G401 (cell line): ENCODE results near the gene PCDHA12. TPM values are rescaled to one million over a fixed set of nuclear protein-coding genes. Genes with fewer than 3 reads are reported as not detected.
"Not testable (repeated sequence)": the region's sequence is repeated elsewhere in the genome, so short reads cannot be mapped to it uniquely, and the experiment has no call there.

Source experiments
- DNase-seq: peaks from one replicate; pipeline ENCODE4 v3.0.0-alpha.2; 2015; ENCODE audit warnings: low spot score
- in situ Hi-C: cut with HindIII; loops from 2 replicates; pipeline ENCODE4 v1.10.0; 2016; ENCODE audit warnings: low sequenced_read_pairs, mixed read lengths
- total RNA-seq: library from RNA; depleted of rRNA; stranded (reverse); fragments of >200 nt; shearing (Covaris generic); gene quantifications from 2 replicates; pipeline ENCODE4 v1.2.3, GENCODE V29; 2014; rRNA removed

The PCDHA12 gene, protein sequence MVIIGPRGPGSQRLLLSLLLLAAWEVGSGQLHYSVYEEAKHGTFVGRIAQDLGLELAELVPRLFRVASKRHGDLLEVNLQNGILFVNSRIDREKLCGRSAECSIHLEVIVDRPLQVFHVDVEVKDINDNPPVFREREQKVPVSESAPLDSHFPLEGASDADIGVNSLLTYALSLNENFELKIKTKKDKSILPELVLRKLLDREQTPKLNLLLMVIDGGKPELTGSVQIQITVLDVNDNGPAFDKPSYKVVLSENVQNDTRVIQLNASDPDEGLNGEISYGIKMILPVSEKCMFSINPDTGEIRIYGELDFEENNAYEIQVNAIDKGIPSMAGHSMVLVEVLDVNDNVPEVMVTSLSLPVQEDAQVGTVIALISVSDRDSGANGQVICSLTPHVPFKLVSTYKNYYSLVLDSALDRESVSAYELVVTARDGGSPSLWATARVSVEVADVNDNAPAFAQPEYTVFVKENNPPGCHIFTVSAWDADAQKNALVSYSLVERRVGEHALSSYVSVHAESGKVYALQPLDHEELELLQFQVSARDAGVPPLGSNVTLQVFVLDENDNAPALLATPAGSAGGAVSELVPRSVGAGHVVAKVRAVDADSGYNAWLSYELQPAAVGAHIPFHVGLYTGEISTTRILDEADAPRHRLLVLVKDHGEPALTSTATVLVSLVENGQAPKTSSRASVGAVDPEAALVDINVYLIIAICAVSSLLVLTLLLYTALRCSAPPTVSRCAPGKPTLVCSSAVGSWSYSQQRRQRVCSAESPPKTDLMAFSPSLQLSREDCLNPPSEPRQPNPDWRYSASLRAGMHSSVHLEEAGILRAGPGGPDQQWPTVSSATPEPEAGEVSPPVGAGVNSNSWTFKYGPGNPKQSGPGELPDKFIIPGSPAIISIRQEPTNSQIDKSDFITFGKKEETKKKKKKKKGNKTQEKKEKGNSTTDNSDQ
- 3.0 and 8.2 TPM in 2 replicates for total RNA-seq

DNA sequence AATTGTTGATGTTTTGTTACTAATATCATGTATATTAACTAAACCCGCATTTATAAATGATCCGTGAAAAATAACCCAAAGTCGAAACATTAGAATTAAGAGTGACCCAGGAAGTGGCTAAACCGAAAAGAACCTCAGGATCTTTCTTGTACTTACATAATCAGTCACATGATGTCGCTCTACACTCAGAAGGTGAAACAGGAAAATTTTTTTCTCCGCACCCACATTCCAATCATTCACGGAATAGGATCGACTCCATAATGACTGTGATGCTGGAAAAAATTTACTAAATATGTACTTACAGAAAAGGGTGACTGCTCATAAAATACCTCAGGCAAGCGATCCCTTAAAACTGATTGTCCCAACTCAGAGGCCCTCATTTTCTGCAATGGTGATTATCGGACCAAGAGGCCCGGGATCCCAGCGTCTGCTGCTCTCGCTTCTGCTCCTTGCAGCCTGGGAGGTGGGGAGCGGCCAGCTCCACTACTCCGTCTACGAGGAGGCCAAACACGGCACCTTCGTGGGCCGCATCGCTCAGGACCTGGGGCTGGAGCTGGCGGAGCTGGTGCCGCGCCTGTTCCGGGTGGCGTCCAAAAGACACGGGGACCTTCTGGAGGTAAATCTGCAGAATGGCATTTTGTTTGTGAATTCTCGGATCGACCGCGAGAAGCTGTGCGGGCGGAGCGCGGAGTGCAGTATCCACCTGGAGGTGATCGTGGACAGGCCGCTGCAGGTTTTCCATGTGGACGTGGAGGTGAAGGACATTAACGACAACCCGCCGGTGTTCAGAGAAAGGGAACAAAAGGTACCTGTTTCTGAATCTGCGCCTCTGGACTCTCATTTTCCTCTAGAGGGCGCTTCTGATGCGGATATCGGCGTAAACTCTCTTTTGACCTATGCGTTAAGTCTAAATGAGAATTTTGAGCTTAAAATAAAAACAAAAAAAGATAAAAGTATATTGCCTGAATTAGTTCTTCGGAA, at the start of gene PCDHA12:
PCDHA12 (plus strand) TSS at position 224 of the 981 bp plus-strand sequence; CDS start at position 389, 165 bp downstream.
- peak; percentile 66 for DNase-seq
- in situ Hi-C loops = no loop called here

DNA sequence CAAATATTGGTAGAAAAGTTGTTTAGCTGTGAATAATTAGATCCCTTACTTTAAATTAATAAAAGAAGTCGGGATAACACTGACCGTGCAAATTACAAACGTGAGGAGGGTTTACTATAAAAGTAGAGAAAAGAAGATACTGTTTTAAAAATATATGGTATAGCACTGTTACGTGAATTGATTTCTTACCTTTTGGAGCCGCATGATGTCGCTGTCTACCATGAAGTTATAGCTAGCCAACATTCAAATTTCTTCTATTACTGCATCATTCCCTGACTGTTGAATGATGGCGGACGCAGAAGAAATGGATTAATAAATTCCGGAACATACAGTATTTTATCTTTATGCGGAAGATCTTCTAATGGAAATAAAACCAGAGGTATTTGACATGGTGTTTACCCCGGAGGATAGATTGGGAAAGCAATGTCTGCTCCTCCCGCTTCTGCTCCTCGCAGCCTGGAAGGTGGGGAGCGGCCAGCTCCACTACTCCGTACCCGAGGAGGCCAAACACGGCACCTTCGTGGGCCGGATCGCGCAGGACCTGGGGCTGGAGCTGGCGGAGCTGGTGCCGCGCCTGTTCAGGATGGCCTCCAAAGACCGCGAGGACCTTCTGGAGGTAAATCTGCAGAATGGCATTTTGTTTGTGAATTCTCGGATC, 47.3 kb upstream of the PCDHA12 start, which contains the start of gene PCDHA6:
PCDHA6 (plus strand) TSS at position 257 of the 658 bp plus-strand sequence; CDS start at position 389, 132 bp downstream.
- DNase-seq = peak; percentile 27
- in situ Hi-C loops = no loop called here

DNA sequence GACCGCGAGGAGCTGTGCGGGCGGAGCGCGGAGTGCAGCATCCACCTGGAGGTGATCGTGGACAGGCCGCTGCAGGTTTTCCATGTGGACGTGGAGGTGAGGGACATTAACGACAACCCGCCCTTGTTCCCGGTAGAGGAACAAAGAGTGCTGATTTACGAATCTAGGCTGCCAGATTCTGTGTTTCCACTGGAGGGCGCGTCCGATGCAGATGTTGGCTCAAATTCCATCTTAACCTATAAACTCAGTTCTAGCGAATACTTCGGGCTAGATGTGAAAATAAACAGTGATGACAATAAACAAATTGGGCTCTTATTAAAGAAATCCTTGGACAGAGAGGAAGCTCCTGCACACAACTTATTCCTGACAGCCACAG, 46.8 kb upstream of the PCDHA12 start:
- peak; percentile 11 for DNase-seq
- in situ Hi-C loops = no loop called here

DNA sequence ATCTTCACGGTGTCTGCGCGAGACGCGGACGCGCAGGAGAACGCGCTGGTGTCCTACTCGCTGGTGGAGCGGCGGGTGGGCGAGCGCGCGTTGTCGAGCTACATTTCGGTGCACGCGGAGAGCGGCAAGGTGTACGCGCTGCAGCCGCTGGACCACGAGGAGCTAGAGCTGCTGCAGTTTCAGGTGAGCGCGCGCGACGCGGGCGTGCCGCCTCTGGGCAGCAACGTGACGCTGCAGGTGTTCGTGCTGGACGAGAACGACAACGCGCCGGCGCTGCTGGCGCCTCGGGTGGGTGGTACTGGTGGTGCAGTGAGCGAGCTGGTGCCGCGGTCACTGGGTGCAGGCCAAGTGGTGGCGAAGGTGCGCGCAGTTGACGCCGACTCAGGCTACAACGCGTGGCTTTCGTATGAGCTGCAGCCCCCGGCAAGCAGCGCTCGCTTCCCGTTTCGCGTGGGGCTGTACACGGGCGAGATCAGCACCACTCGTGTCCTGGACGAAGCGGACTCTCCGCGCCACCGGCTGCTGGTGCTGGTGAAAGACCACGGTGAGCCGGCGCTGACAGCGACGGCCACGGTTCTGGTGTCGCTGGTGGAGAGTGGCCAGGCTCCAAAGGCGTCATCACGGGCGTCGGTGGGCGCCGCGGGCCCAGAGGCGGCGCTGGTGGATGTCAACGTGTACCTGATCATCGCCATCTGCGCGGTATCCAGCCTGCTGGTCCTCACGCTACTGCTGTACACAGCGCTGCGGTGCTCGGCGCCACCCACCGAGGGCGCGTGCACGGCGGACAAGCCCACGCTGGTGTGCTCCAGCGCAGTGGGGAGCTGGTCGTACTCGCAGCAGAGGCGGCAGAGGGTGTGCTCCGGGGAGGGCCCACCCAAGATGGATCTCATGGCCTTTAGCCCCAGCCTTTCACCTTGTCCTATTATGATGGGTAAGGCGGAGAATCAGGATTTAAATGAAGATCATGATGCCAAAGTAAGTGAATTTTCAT, 45.3 kb upstream of the PCDHA12 start:
- in situ Hi-C loops, DNase-seq: not testable (repeated sequence)

DNA sequence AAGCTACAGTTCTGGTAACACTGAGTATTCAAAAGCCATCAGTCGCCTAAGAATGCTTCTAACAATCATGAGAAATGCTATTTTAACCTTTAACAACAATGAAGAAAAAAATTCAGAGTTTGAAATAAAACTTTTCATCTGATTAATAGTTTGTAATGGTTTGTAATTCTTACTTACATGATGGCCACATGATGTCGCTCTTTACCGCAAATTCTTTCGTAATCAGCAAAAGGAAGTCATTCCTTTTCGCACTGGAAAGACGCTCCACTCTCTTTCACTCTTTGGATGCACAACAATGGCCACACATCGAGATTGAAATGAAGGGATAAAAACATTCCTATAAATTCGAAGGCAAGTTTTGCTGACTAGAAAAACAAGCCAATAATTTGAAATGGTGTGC, 41.1 kb upstream of the PCDHA12 start, which contains the start of gene PCDHA7:
PCDHA7 (plus strand) TSS at position 277 of the 400 bp plus-strand sequence; CDS start at position 392, 115 bp downstream.
- DNase-seq = peak; percentile 51
- in situ Hi-C loops = no loop called here

DNA sequence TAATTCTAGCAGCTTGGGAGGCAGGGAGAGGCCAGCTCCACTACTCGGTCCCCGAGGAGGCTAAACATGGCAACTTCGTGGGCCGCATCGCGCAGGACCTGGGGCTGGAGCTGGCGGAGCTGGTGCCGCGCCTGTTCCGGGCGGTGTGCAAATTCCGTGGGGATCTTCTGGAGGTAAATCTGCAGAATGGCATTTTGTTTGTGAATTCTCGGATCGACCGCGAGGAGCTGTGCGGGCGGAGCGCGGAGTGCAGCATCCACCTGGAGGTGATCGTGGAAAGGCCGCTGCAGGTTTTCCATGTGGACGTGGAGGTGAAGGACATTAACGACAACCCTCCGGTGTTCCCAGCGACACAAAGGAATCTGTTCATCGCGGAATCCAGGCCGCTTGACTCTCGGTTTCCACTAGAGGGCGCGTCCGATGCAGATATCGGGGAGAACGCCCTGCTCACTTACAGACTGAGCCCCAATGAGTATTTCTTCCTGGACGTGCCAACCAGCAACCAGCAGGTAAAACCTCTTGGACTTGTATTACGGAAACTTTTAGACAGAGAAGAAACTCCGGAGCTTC, 40.6 kb upstream of the PCDHA12 start:
- in situ Hi-C loops, DNase-seq: not testable (repeated sequence)

DNA sequence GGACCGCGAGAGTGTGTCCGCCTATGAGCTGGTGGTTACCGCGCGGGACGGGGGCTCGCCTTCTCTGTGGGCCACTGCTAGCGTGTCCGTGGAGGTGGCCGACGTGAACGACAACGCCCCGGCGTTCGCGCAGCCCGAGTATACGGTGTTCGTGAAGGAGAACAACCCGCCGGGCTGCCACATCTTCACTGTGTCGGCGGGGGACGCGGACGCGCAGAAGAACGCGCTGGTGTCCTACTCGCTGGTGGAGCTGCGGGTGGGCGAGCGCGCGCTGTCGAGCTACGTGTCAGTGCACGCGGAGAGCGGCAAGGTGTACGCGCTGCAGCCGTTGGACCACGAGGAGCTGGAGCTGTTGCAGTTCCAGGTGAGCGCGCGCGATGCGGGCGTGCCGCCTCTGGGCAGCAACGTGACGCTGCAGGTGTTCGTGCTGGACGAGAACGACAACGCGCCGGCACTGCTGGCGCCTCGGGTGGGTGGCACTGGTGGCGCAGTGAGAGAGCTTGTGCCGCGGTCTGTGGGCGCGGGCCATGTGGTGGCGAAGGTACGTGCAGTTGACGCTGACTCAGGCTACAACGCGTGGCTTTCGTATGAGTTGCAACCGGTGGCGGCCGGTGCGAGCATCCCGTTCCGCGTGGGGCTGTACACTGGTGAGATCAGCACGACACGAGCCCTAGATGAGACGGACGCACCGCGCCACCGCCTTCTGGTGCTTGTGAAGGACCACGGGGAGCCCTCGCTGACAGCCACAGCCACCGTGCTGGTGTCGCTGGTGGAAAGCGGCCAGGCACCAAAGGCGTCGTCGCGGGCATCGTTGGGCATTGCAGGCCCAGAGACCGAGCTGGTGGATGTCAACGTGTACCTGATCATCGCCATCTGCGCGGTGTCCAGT, 39.2 kb upstream of the PCDHA12 start:
- in situ Hi-C loops = no loop called here
- no peak for DNase-seq

DNA sequence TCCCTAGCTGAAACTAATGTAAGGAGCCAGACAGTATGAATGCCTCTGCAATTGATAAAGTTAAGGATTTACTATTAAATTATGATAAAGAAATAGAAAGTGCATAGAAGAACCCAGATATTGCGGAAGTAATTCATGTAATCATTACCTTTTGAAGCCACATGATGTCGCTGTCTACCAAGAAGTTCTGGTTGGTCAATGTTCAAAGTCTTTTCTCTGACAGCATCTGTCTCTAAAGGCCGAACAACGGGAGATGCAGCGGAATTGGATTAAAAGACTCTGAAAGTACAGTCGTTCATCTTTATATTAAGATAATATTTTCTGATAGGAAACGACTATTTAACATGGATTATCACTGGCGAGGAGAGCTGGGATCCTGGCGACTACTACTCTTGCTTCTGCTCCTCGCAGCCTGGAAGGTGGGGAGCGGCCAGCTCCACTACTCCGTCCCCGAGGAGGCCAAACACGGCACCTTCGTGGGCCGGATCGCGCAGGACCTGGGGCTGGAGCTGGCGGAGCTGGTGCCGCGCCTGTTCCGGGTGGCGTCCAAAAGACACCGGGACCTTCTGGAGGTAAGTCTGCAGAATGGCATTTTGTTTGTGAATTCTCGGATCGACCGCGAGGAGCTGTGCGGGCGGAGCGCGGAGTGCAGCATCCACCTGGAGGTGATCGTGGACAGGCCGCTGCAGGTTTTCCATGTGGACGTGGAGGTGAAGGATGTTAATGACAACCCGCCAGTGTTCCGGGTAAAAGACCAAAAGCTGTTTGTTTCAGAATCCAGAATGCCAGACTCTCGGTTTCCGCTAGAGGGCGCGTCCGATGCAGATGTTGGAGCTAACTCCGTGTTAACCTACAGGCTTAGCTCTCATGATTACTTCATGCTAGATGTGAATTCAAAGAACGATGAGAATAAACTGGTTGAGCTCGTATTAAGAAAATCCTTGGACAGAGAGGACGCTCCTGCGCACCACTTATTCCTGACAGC, 33.8 kb upstream of the PCDHA12 start, which contains the start of gene PCDHA8:
PCDHA8 (plus strand) TSS at position 210 of the 985 bp plus-strand sequence; CDS start at position 345, 135 bp downstream.
- in situ Hi-C loops = no loop called here
- DNase-seq = peak; percentile 64

DNA sequence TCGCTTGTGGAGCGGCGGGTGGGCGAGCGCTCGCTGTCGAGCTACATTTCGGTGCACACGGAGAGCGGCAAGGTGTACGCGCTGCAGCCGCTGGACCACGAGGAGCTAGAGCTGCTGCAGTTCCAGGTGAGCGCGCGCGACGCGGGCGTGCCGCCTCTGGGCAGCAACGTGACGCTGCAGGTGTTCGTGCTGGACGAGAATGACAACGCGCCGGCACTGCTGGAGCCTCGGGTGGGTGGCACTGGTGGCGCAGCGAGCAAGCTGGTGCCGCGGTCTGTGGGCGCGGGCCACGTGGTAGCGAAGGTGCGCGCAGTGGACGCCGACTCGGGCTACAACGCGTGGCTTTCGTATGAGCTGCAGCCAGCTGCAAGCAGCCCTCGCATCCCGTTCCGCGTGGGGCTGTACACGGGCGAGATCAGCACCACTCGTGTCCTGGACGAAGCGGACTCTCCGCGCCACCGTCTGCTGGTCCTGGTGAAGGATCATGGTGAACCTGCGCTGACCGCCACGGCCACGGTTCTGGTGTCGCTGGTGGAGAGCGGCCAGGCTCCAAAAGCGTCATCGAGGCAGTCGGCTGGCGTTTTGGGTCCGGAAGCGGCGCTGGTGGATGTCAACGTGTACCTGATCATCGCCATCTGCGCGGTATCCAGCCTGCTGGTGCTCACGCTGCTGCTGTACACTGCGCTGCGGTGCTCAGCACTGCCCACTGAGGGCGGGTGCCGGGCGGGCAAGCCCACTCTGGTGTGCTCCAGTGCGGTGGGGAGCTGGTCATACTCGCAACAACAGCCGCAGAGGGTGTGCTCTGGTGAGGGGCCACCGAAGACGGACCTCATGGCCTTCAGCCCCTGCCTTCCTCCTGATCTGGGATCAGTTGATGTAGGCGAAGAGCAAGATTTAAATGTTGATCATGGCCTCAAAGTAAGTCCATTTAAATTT, 32.0 kb upstream of the PCDHA12 start:
- no peak for DNase-seq
- in situ Hi-C loops = no loop called here

DNA sequence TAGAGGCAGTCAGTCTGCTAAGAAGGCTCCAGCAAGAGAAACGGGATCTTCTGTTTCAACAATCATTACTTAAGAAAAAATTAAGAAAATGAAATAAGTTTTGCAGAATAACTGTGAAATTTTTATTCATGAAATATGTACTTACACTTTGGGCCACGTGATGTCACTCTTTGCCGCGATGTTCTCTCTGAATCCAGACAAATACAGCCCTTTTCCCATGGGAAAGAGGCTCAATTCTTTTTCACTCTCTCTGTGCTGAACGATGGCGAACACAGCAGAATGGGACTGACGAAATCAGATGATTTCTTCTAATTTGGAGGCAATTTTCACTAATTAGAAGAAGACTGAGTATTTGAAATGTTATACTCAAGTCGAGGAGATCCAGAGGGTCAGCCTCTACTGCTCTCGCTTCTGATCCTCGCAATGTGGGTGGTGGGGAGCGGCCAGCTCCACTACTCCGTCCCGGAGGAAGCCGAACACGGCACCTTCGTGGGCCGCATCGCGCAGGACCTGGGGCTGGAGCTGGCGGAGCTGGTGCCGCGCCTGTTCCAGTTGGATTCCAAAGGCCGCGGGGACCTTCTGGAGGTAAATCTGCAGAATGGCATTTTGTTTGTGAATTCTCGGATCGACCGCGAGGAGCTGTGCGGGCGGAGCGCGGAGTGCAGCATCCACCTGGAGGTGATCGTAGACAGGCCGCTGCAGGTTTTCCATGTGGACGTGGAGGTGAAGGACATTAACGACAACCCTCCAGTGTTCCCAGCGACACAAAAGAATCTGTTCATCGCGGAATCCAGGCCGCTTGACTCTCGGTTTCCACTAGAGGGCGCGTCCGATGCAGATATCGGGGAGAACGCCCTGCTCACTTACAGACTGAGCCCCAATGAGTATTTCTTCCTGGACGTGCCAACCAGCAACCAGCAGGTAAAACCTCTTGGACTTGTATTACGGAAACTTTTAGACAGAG, 26.7 kb upstream of the PCDHA12 start, which contains the start of gene PCDHA9:
PCDHA9 (plus strand) TSS at position 244 of the 964 bp plus-strand sequence; CDS start at position 358, 114 bp downstream.
- in situ Hi-C loops, DNase-seq: not testable (repeated sequence)

DNA sequence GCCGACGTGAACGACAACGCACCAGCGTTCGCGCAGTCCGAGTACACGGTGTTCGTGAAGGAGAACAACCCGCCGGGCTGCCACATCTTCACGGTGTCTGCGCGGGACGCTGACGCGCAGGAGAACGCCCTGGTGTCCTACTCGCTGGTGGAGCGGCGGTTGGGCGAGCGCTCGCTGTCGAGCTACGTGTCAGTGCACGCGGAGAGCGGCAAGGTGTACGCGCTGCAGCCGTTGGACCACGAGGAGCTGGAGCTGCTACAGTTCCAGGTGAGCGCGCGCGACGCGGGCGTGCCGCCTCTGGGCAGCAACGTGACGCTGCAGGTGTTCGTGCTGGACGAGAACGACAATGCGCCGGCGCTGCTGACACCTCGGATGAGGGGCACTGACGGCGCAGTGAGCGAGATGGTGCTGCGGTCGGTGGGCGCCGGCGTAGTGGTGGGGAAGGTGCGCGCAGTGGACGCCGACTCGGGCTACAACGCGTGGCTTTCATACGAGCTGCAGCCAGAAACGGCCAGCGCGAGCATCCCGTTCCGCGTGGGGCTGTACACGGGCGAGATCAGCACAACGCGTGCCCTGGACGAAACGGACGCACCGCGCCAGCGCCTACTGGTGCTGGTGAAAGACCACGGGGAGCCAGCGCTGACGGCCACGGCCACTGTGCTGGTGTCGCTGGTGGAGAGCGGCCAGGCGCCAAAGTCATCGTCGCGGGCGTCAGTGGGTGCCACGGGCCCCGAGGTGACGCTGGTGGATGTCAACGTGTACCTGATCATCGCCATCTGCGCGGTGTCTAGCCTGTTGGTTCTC, 25.1 kb upstream of the PCDHA12 start:
- DNase-seq, in situ Hi-C loops: not testable (repeated sequence)
